ENCODE results near the gene USPL1.

USPL1 gene

DNA sequence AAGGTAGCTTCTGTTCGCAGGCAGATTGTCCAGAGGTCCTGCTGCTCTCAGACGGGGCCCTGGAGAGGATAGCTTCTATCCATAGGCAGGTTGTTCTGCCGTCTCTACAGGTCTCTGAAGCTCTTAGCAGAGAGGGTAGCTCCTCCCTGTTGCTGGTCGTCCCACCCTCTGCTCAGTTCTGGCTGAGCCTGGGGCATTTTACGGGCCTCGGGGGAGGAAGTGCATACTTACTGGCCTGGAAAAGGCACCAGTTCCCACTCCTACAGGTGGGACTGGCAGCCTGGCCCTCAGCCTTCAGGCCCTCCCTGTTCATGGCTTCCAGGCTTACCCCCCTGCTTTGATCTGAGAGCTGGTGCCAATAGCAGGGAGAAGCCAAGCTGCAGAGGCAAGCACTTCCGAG lies 42.3 kb downstream of the USPL1 start:
- DNase-seq (ENCODE audit: low spot score) = no peak

DNA sequence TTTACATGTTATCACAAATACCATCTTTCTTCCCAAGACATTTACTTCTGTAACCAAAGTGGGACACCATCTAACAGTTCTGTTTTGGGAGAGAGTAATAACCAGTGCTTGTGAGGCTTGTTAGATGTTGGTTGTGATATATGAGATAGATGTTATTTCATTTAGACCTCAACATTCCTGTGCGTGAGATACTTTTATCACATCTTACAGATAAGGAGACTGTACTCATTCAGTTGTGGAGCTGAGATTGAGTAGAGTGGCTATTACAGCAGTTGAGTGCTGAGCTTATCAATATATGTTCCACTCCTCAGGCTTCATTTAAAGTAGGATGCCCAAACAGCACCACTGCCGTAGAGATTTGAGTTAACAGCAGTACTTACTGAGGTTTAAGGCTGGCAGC lies 43.1 kb downstream of the USPL1 start:
- DNase-seq (ENCODE audit: low spot score) = no peak

DNA sequence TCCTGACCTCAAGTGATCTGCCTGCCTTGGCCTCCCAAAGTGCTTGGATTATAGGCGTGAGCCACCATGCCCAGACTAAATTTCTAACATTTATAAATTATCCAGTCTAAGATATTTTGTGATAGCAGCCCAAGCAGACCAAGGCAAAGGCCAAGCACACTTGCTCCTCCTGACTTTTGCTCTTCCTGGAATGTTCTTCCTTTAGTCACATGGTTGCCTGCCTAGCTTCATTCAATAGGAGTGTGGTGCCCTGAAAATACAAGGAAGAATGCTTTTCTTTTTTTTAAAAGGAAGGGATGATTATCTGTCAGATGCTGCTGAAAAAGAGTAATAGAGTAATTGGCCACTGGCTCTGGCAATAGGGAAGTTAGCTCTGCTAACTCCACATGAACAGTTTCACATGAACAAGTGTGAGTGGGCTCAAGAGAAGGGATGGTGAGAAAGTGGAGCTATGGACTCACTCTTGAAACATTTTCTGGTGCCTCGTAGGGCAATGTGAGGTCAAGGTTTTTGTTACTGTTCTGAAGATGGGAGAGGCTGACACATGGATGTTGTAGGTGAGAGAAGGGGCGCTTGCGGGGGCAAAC lies 47.1 kb downstream of the USPL1 start:
- no peak for DNase-seq (ENCODE audit: low spot score)

DNA sequence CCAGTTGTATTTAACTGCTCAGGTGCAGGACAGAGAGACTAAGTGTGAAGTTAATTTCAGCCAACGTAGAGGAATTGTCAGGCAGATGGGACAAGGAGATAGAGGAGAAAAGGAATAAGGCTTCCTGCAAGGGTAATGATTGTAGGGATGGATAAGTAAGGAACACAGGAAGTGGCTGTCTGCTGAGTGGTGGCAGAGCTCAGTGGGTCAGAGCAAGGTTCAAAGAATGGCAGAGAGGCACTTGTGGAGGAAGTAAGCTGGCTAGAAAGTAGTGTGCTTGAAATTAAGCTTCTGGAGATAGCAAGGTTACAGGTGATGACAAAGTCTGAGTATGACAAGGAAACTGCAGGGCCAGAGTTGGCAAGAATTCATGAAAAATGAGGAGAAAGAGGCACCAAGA lies 47.9 kb downstream of the USPL1 start:
- peak; percentile 41 for DNase-seq (ENCODE audit: low spot score)

GRCh38 chr13:30666113-30666512 lies 48.4 kb downstream of the USPL1 start:
- no peak for DNase-seq (ENCODE audit: low spot score)

- no peak for DNase-seq (ENCODE audit: low spot score)
Measured at GRCh38 chr13:30667014-30667413, 49.3 kb downstream of the USPL1 start.

DNA sequence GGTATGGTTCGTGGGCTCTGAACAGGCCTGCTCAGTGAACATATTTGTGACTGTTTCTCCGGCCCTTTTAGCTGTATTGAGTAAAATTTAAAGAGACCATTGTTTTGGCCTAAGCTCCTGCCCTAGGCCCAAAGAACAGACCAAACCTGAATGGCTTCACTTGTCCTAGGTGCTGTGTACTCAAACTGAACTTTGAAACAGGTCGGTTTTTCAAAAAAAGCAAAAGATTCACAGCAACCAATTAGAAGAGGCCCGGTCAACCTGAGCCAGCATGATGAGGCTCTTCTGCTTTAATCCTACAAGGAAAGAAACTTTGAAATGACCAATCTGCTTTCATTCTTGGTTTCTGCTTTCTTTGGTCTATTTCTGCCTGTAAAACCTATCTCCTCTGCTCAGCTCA lies 50.6 kb downstream of the USPL1 start:
- no peak for DNase-seq (ENCODE audit: low spot score)

DNA sequence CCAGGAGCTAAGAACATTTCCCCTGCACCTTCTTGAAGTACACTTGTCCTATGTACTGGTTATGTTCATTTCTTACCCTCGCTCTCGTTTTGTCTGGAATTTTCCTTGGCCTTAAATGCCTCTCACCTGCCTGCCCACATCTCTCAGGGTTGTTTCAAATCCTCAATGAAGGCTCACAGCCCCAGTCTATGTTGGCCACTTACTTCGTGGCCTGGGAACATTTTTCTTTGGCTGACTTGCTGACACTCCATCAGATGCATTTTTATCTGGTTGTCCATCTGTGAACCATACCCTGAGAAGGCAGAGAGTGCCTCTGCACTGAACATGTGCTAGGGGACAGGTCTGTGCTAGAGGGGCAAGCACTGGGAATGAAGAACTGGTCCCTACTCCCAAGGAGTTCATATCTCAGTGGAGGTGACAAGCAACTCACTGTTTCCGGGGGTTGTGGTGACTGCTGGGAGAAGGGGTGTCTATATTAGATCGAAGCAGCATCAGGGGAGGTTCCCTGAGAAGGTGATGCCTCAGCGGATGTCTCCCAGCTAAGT lies 53.6 kb downstream of the USPL1 start:
- no peak for DNase-seq (ENCODE audit: low spot score)

DNA sequence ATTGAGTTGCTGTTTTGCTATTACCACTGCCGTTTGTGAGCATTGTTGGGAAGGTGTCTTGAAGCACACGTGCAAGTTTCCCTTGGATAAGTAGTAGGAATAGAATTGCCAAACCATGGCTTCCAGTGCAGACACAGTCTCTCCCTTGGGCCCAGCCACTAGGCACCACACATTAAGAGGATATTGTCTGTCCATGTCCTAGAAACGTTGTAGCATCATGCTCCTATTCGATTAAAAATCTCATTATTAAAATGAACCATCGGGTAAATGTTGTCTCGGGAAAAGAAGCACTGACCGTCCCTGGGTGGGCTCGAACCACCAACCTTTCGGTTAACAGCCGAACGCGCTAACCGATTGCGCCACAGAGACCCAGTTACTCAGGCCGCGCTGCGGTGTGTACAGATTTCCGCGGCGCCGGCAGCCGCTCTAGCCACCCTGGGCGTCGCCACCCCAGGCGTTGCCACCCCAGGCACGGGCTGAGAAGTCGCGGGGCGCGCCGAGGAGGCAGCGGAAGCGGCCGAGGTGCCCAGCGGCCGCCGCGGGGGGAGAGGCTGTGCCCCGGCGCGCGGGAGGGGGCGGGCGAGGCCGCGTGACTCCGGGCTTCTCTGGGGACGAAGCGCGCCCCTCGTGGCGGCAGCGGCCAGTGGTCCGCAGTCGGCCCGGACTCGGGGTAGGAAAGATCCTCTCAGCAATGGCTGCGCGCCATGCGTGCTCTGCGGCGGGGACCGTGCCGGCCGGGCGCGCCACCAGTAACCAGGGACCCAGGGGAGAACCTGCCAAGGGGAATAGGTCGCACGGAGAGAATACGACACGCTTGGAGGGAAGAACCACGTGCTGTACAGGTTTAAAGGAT lies 56.2 kb downstream of the USPL1 start:
- peak; percentile 94 for DNase-seq (ENCODE audit: low spot score)

GRCh38 chr13:30675717-30676116 lies 58.0 kb downstream of the USPL1 start:
- DNase-seq (ENCODE audit: low spot score) = no peak

DNA sequence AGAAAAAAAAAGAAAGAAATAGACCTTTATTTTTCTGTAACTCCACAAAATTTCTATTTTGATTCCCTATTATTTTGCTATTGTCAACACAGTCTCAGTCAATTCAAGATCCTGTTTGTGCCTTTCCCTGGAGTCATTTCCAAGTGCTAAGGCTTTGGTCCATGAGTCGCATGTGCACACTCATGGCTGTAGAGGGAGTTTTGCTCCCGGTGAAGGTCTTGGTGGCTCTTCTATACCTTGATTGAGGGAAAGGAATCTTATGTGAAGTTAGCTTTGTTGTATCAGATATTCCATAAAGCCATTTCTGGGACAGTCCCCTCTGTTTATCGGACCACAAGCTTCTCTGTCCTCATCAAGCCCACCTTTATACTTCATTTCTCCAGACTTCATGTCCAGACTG lies 59.0 kb downstream of the USPL1 start:
- DNase-seq (ENCODE audit: low spot score) = peak; percentile 35

GRCh38 chr13:30679483-30680330 lies 62.0 kb downstream of the USPL1 start:
- DNase-seq (ENCODE audit: low spot score) = peak; percentile 13

- DNase-seq (ENCODE audit: low spot score) = no peak
Measured at GRCh38 chr13:30681843-30682242, 64.1 kb downstream of the USPL1 start.

DNA sequence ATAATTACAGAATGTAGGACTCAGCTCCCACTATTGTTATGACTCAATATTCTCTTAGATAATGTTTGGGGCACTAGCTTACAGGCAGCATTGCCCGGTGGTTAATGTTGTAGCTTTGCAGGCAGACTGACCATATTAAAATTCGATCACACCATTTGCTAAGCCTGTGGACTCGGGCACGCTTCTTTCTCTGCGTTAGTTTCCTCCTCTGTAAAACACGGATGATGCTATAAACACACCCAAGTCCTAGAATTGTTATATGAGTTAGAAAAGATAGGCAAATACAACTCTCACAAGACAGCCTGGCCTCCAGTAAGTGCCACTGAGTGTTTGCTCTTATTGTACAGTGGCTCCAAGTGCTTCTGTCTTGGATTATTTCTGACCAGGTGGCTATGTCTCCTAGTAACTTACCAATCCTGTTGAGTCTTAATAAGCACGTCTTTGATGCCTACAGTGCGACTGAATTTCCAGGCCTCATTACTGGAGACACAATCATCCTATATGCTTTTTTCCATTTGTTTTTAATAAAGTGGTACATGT lies 67.7 kb downstream of the USPL1 start:
- no peak for DNase-seq (ENCODE audit: low spot score)

DNA sequence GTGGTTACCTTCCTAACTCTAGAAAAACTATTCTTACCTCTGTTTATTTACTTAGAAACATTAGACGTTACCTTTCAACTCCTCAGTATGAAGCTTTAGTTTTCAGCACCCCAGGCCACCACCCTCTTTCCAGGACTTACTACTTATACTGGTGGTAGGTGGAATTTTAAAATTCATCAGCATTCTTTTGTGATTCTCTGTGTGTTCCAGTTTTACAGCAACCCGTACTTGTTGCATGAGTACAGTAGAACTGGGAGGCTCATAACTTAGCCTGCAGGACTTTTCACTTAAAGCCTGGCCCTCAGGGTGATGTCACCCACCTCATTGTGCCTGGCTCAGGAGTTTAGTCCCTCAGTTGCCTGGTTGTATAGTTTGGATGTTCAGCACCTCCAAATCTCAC lies 68.3 kb downstream of the USPL1 start:
- no peak for DNase-seq (ENCODE audit: low spot score)

GRCh38 chr13:30687601-30688000 lies 69.9 kb downstream of the USPL1 start:
- no peak for DNase-seq (ENCODE audit: low spot score)

GRCh38 chr13:30689752-30690151 lies 72.0 kb downstream of the USPL1 start:
- no peak for DNase-seq (ENCODE audit: low spot score)

GRCh38 chr13:30690282-30691188 lies 72.8 kb downstream of the USPL1 start:
- DNase-seq (ENCODE audit: low spot score) = peak; percentile 51

DNA sequence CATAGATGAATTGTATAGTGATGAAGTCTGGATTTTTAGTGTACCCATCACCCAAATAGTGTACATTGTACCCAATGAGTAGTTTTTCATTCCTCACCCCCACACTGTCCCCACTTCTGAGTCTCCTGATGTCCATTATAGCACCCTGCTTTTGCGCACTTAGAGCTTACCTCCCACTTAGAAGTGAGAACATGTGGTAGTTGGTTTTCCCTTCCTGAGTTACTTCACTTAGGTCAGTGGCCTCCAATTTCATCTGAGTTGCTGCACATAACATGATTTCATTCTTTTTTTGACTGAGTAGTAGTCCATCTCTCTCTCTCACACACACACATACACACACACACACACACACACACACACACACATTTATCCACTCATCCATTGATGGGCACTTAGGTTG lies 74.4 kb downstream of the USPL1 start:
- DNase-seq (ENCODE audit: low spot score) = no peak

- peak; percentile 58 for DNase-seq (ENCODE audit: low spot score)
Measured at GRCh38 chr13:30696278-30697176, 78.8 kb downstream of the USPL1 start.
